Measurements from ENCODE around the gene SEMA5A. TPM values are rescaled to one million over a fixed set of nuclear protein-coding genes. Genes with fewer than 3 reads are reported as not detected.

SEMA5A gene
- total RNA-seq, 2 donors from 2014 or later, result 13.3 to 17.6 TPM

DNA sequence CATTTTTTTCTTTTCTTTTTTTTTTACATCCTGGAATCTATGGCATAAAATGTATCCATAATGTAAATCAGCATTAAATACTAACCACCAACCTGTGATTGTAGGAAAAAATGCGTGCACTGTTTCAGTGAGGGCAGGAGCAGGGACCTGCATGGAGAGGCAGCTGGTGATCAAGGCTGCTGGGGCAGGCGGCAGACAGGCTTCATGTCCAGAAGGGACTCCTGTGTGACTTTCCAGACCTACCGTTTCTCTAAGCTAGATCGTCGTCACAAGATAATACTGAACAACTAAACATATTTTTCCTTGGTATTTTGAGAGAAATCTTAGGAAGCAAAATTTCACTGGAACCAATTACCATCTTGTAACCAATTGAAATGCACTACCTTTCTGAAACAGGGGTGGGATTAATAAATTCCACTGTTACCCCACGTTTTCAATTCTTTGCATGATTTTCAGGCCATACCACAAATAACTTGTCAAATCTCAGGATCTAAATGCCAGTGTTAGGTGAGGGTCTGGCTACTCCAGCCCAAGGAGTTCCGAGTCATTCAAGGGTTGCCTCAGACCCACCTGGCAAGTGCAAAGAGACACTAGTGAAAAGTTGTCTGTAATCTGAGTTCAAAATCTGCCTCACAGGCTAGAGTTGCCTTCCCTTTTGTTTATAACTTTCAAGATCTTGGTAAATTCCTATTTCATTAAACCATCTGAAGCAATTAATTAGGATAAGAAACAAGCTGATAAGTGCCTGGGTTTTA lies 198.2 kb downstream of the SEMA5A start:
- DNase-seq (ENCODE audit: low spot score) (no peak), ATAC-seq (ENCODE audit: insufficient number of reproducible peaks, low FRiP score, low read depth) (no peak)
- H3K4me1 ChIP-seq (ENCODE audit: control insufficient read depth in 1 of 2, low read depth in 2 of 2), result peaks cover 8 to 18% of the 10 kb centered on the region in 2 donors
- no peaks in the 10 kb centered on the region for H3K36me3 ChIP-seq
- TF ChIP-seq, protein P1, sequence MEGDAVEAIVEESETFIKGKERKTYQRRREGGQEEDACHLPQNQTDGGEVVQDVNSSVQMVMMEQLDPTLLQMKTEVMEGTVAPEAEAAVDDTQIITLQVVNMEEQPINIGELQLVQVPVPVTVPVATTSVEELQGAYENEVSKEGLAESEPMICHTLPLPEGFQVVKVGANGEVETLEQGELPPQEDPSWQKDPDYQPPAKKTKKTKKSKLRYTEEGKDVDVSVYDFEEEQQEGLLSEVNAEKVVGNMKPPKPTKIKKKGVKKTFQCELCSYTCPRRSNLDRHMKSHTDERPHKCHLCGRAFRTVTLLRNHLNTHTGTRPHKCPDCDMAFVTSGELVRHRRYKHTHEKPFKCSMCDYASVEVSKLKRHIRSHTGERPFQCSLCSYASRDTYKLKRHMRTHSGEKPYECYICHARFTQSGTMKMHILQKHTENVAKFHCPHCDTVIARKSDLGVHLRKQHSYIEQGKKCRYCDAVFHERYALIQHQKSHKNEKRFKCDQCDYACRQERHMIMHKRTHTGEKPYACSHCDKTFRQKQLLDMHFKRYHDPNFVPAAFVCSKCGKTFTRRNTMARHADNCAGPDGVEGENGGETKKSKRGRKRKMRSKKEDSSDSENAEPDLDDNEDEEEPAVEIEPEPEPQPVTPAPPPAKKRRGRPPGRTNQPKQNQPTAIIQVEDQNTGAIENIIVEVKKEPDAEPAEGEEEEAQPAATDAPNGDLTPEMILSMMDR (IDR thresholded peaks at IDR 0.05), result no peak
- H3K4me3 ChIP-seq, result no peak overlapping the region
- H3K27ac ChIP-seq, result no peak overlapping the region
- no peaks in the 10 kb centered on the region for H3K27me3 ChIP-seq (replicated peaks; ENCODE audit: insufficient read depth)
- no peaks in the 10 kb centered on the region for H3K9me3 ChIP-seq

GRCh38 chr5:9347032-9347431 lies 198.8 kb downstream of the SEMA5A start:
- Histone ChIP-seq H3K36me3 (no peaks in the 10 kb centered on the region), H3K27me3 (replicated peaks; ENCODE audit: insufficient read depth) (no peaks in the 10 kb centered on the region), H3K27ac (no peak overlapping the region), H3K4me1 (ENCODE audit: control insufficient read depth in 1 of 2, low read depth in 2 of 2) (peaks cover 8 to 18% of the 10 kb centered on the region in 2 donors), H3K4me3 (no peak overlapping the region), H3K9me3 (no peaks in the 10 kb centered on the region)
- DNase-seq (ENCODE audit: low spot score) (no peak), ATAC-seq (ENCODE audit: insufficient number of reproducible peaks, low FRiP score, low read depth) (no peak)
- TF ChIP-seq, protein P1 (IDR thresholded peaks at IDR 0.05), result no peak

GRCh38 chr5:9344751-9345240 lies 201.1 kb downstream of the SEMA5A start:
- ATAC-seq (ENCODE audit: insufficient number of reproducible peaks, low FRiP score, low read depth) (no peak), DNase-seq (ENCODE audit: low spot score) (no peak)
- Histone ChIP-seq H3K9me3 (no peaks in the 10 kb centered on the region), H3K4me1 (ENCODE audit: control insufficient read depth in 1 of 2, low read depth in 2 of 2) (peaks cover 8 to 18% of the 10 kb centered on the region in 2 donors), H3K27me3 (replicated peaks; ENCODE audit: insufficient read depth) (no peaks in the 10 kb centered on the region), H3K36me3 (no peaks in the 10 kb centered on the region), H3K27ac (no peak overlapping the region), H3K4me3 (no peak overlapping the region)
- TF ChIP-seq, protein P1 (IDR thresholded peaks at IDR 0.05), result no peak

- TF ChIP-seq, protein P1 (IDR thresholded peaks at IDR 0.05), result no peak
- no peak overlapping the region for H3K27ac ChIP-seq
- no peak overlapping the region for H3K4me3 ChIP-seq
- no peak for ATAC-seq (ENCODE audit: insufficient number of reproducible peaks, low FRiP score, low read depth)
- no peaks in the 10 kb centered on the region for H3K36me3 ChIP-seq
- peaks cover 0 to 7% of the 10 kb centered on the region in 2 donors for H3K4me1 ChIP-seq (ENCODE audit: control insufficient read depth in 1 of 2, low read depth in 2 of 2)
- H3K27me3 ChIP-seq (replicated peaks; ENCODE audit: insufficient read depth), result no peaks in the 10 kb centered on the region
- no peaks in the 10 kb centered on the region for H3K9me3 ChIP-seq
- no peak for DNase-seq (ENCODE audit: low spot score)
Measured at GRCh38 chr5:9343146-9343850, 202.6 kb downstream of the SEMA5A start.

DNA sequence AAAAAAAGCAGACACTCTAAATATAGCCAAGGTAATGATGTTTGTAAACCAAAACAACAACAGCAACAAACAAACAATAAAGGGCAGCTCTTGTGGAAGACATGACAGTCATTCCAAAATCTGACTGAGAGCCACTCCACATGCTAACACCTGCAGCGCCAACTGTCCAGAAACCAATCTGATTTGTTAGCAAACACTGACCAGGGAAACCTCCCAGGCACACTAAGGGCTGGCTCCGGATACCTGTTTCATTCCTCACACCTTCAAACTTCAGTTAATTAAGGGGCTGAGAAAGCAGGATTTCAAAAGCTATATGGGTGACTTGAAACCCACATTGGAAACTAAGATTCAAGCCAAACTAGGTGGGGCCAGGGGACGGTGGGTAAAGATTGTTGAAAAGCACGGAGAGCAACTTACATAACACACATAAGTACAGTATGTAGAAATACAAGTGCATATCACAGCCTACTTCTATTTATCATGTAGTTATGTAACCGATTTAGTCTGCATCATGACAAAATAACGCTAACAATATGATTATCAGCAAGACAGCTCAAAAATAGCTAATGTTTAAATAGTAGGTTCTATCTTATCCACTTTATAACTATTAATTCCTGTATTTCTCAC lies 203.6 kb downstream of the SEMA5A start:
- TF ChIP-seq, protein P1 (IDR thresholded peaks at IDR 0.05), result no peak
- Histone ChIP-seq H3K9me3 (no peaks in the 10 kb centered on the region), H3K27ac (no peak overlapping the region), H3K36me3 (no peaks in the 10 kb centered on the region), H3K4me3 (no peak overlapping the region), H3K4me1 (ENCODE audit: control insufficient read depth in 1 of 2, low read depth in 2 of 2) (peaks cover 0 to 3% of the 10 kb centered on the region in 2 donors), H3K27me3 (replicated peaks; ENCODE audit: insufficient read depth) (no peaks in the 10 kb centered on the region)
- DNase-seq (ENCODE audit: low spot score) (no peak), ATAC-seq (ENCODE audit: insufficient number of reproducible peaks, low FRiP score, low read depth) (no peak)
